Activated CD8-positive, alpha-beta T cell treated with anti-CD3 and anti-CD28 coated beads, Interleukin-2, amount 10 ng/mL, durations not matched to agents 7 days and 5 days (primary cell): ENCODE data around the gene JMJD8. TPM values are rescaled to one million over a fixed set of nuclear protein-coding genes. Genes with fewer than 3 reads are reported as not detected.
"Not testable (repeated sequence)": the region's sequence is repeated elsewhere in the genome, so short reads cannot be mapped to it uniquely, and the experiment has no call there.

Experiments
- ATAC-seq: fragments of 150-1000 bp; cut with Tn5 transposase; one replicate; pipeline ENCODE4 v1.10.0; 2021; ENCODE audit warnings: moderate library complexity
- CTCF ChIA-PET: fragments of 350-600 bp; sonication (Branson Sonifier 250); formaldehyde crosslinking; loops from one replicate; lab custom pipeline; 2021; ENCODE audit warnings: antibody characterized with exemption; lab: Charles Lee
- POLR2A ChIA-PET: fragments of 350-600 bp; sonication (Branson Sonifier 250); formaldehyde crosslinking; loops from one replicate; lab custom pipeline; 2021; ENCODE audit warnings: antibody characterized with exemption; lab: Charles Lee
- DNase-seq: peaks from one replicate; pipeline ENCODE4 v3.0.0-alpha.2; 2020
- H3K27ac Mint-ChIP-seq: one replicate; pipeline ENCODE4 v1.8.0; 2021; ENCODE audit warnings: mild to moderate bottlenecking, mixed read lengths
- H3K27me3 Mint-ChIP-seq: one replicate; pipeline ENCODE4 v1.8.0; 2021; ENCODE audit warnings: low read depth, mixed read lengths
- H3K36me3 Mint-ChIP-seq: one replicate; pipeline ENCODE4 v1.8.0; 2021; ENCODE audit warnings: low read depth, mixed read lengths
- H3K4me1 Mint-ChIP-seq: one replicate; pipeline ENCODE4 v1.8.0; 2021; ENCODE audit warnings: low read depth, mixed read lengths
- H3K4me3 Mint-ChIP-seq: one replicate; pipeline ENCODE4 v1.8.0; 2021; ENCODE audit warnings: mild to moderate bottlenecking, mixed read lengths
- H3K9me3 Mint-ChIP-seq: one replicate; pipeline ENCODE4 v1.8.0; 2022; ENCODE audit warnings: mixed read lengths; ENCODE audit not compliant: insufficient read depth
- total RNA-seq, 2 experiments: library from RNA; stranded (reverse); gene quantifications; one replicate each; pipeline ENCODE4 v1.2.3, GENCODE V29; 2021

JMJD8 gene
- total RNA-seq, 2 experiments from 2014 or later = 36.1 to 39.0 TPM

- peaks cover 35% of the 10 kb centered on the region for H3K4me1 Mint-ChIP-seq
Measured at GRCh38 chr16:695355-696089, 11.4 kb upstream of the JMJD8 start.

DNA sequence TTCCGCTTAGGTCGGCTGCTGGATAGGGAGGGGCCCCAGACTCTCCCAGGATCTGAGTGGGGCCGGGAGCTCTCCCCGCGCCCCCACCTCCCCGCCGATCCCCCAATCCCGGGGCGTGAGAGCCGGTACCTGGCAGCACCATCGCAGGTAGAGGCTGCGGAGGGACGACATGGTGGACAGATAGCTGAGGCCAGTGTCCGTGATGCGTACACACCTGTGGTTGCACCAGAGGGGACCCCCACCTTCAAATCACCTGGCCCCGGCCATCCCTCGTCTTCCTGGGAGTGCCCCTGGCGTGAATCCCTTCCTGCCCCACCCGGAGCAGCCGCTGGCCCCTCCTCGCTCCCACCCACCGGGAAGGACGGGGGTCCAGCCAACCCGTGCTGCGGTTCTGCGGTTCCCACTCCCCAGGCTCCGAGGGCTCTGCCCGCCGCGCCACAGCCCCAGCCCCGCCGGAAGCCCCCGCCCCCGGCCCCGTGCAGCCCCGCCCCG lies 10.8 kb upstream of the JMJD8 start:
- peaks cover 23% of the 10 kb centered on the region for H3K27me3 Mint-ChIP-seq
- POLR2A ChIA-PET = interaction anchor here (0.6 to 1.0 kb wide), 3 partner anchors 9 to 26 kb away, joined by 3 to 4 read pairs (median 3); partner anchors contain the start of gene ANTKMT
- no peak overlapping the region for H3K27ac Mint-ChIP-seq
- CTCF ChIA-PET = interaction anchor here (1.0 to 1.9 kb wide), 4 partner anchors 17 to 109 kb away, joined by 3 to 6 read pairs (median 5); no protein-coding TSS in a partner anchor
- DNase-seq (no peak), ATAC-seq (no peak)
- peaks cover 36% of the 10 kb centered on the region for H3K4me1 Mint-ChIP-seq
- H3K36me3 Mint-ChIP-seq = no peaks in the 10 kb centered on the region
- H3K4me3 Mint-ChIP-seq = peak overlapping the region; percentile 22
- H3K9me3 Mint-ChIP-seq = no peaks in the 10 kb centered on the region

More at GRCh38 chr16:695355-696089, 11.4 kb upstream of the JMJD8 start:
- ChIA-PET POLR2A (interaction anchor here (0.6 to 1.0 kb wide), 5 partner anchors 8 to 52 kb away, joined by 3 to 4 read pairs (median 4); partner anchors contain the start of gene ANTKMT), CTCF (interaction anchor here (0.9 to 1.9 kb wide), 5 partner anchors 17 to 108 kb away, joined by 3 to 6 read pairs (median 5); partner anchors contain the start of gene RHOT2)
- Mint-ChIP-seq H3K36me3 (no peaks in the 10 kb centered on the region), H3K27me3 (peaks cover 26% of the 10 kb centered on the region), H3K4me3 (peak overlapping the region; percentile 76), H3K27ac (peak overlapping the region; percentile 78), H3K9me3 (no peaks in the 10 kb centered on the region)
- peak; percentile 81 for ATAC-seq
- DNase-seq = peak; percentile 69

- Mint-ChIP-seq H3K4me3 (peak overlapping the region; percentile 56), H3K27me3 (peaks cover 21% of the 10 kb centered on the region), H3K4me1 (peaks cover 37% of the 10 kb centered on the region), H3K9me3 (no peaks in the 10 kb centered on the region), H3K27ac (no peak overlapping the region), H3K36me3 (no peaks in the 10 kb centered on the region)
- DNase-seq (no peak), ATAC-seq (no peak)
- ChIA-PET CTCF (interaction anchor here (1.5 to 1.9 kb wide), 2 partner anchors 18 to 26 kb away, joined by 5 to 6 read pairs; no protein-coding TSS in a partner anchor), POLR2A (no interaction called here)
Measured at GRCh38 chr16:694187-694862, 10.2 kb upstream of the JMJD8 start.

- no peak for DNase-seq
- H3K9me3 Mint-ChIP-seq = no peaks in the 10 kb centered on the region
- POLR2A ChIA-PET = no interaction called here
- no peak overlapping the region for H3K27ac Mint-ChIP-seq
- H3K4me3 Mint-ChIP-seq = no peak overlapping the region
- CTCF ChIA-PET = no interaction called here
- H3K4me1 Mint-ChIP-seq = peaks cover 37% of the 10 kb centered on the region
- H3K27me3 Mint-ChIP-seq = peaks cover 20% of the 10 kb centered on the region
- H3K36me3 Mint-ChIP-seq = no peaks in the 10 kb centered on the region
- no peak for ATAC-seq
Measured at GRCh38 chr16:693766-694165, 9.6 kb upstream of the JMJD8 start.

GRCh38 chr16:693364-693763 lies 9.2 kb upstream of the JMJD8 start:
- ATAC-seq (no peak), DNase-seq (no peak)
- POLR2A ChIA-PET = no interaction called here
- CTCF ChIA-PET = no interaction called here
- H3K4me3 Mint-ChIP-seq = no peak overlapping the region
- no peak overlapping the region for H3K27ac Mint-ChIP-seq
- peaks cover 40% of the 10 kb centered on the region for H3K4me1 Mint-ChIP-seq
- H3K27me3 Mint-ChIP-seq = peaks cover 20% of the 10 kb centered on the region
- H3K36me3 Mint-ChIP-seq = no peaks in the 10 kb centered on the region
- H3K9me3 Mint-ChIP-seq = no peaks in the 10 kb centered on the region

GRCh38 chr16:692356-693108 lies 8.4 kb upstream of the JMJD8 start:
- no peaks in the 10 kb centered on the region for H3K9me3 Mint-ChIP-seq
- ChIA-PET POLR2A (no interaction called here), CTCF (no interaction called here)
- DNase-seq (no peak), ATAC-seq (no peak)
- H3K27me3 Mint-ChIP-seq = peaks cover 20% of the 10 kb centered on the region
- H3K4me3 Mint-ChIP-seq = no peak overlapping the region
- H3K27ac Mint-ChIP-seq = no peak overlapping the region
- peaks cover 40% of the 10 kb centered on the region for H3K4me1 Mint-ChIP-seq
- H3K36me3 Mint-ChIP-seq = no peaks in the 10 kb centered on the region

DNA sequence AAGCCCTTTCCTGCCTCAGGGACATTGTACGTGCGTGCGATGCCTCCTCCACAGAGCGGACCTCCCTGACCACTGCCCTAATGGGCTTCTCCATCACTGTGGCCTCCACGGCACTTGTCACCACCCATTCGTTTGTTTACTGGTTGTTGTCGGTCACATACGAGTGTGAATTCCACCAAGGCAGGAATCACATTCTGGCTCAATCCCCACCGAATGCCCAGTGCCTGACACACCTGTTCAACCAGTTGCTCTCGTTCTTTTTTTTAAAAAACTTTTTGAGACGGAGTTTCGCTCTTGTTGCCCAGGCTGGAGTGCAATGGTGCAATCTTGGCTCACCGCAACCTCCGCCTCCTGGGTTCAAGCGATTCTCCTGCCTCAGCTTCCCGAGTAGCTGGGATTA lies 7.1 kb upstream of the JMJD8 start:
- ATAC-seq, H3K36me3 Mint-ChIP-seq, H3K9me3 Mint-ChIP-seq, CTCF ChIA-PET, DNase-seq, H3K27ac Mint-ChIP-seq, POLR2A ChIA-PET: not testable (repeated sequence)
- Mint-ChIP-seq H3K27me3 (peaks cover 20% of the 10 kb centered on the region), H3K4me3 (peak overlapping the region; percentile 83), H3K4me1 (peaks cover 38% of the 10 kb centered on the region)

GRCh38 chr16:689175-689897 lies 5.2 kb upstream of the JMJD8 start:
- no peak for ATAC-seq
- no peaks in the 10 kb centered on the region for H3K9me3 Mint-ChIP-seq
- H3K27ac Mint-ChIP-seq = peak overlapping the region; percentile 87
- H3K4me3 Mint-ChIP-seq = peak overlapping the region; percentile 83
- peaks cover 12% of the 10 kb centered on the region for H3K27me3 Mint-ChIP-seq
- ChIA-PET POLR2A (interaction anchor here (0.6 to 2.0 kb wide), 10 partner anchors 8 to 1377 kb away, joined by 3 to 15 read pairs (median 5); partner anchors contain the start of genes ANTKMT, RHBDL1, RHOT2 and STUB1), CTCF (interaction anchor here (0.9 to 1.6 kb wide), 3 partner anchors 9 to 95 kb away, joined by 3 to 9 read pairs (median 3); partner anchors contain the start of gene STUB1)
- peaks cover 38% of the 10 kb centered on the region for H3K4me1 Mint-ChIP-seq
- peaks cover 4% of the 10 kb centered on the region for H3K36me3 Mint-ChIP-seq
- DNase-seq = no peak

GRCh38 chr16:687499-687898 lies 3.4 kb upstream of the JMJD8 start:
- H3K27ac Mint-ChIP-seq = no peak overlapping the region
- H3K36me3 Mint-ChIP-seq = peaks cover 14% of the 10 kb centered on the region
- H3K9me3 Mint-ChIP-seq = no peaks in the 10 kb centered on the region
- no peak overlapping the region for H3K4me3 Mint-ChIP-seq
- peaks cover 46% of the 10 kb centered on the region for H3K4me1 Mint-ChIP-seq
- DNase-seq = no peak
- H3K27me3 Mint-ChIP-seq = peaks cover 1% of the 10 kb centered on the region
- ChIA-PET CTCF (no interaction called here), POLR2A (no interaction called here)
- ATAC-seq = no peak

- peaks cover 22% of the 10 kb centered on the region for H3K36me3 Mint-ChIP-seq
- DNase-seq (no peak), ATAC-seq (no peak)
- H3K9me3 Mint-ChIP-seq = no peaks in the 10 kb centered on the region
- peaks cover 54% of the 10 kb centered on the region for H3K4me1 Mint-ChIP-seq
- H3K27me3 Mint-ChIP-seq = no peaks in the 10 kb centered on the region
- ChIA-PET CTCF (no interaction called here), POLR2A (no interaction called here)
- no peak overlapping the region for H3K27ac Mint-ChIP-seq
- H3K4me3 Mint-ChIP-seq = no peak overlapping the region
Measured at GRCh38 chr16:686459-687260, 2.5 kb upstream of the JMJD8 start.
